Measurements from ENCODE around the gene SNX10.

SNX10 gene

GRCh38 chr7:26280723-26281122, 10.9 kb upstream of the SNX10 start:
- H3K36me3 ChIP-seq (replicated peaks; ENCODE audit: insufficient read depth, low read length) = no peaks in the 10 kb centered on the region

GRCh38 chr7:26284477-26284876, 7.2 kb upstream of the SNX10 start:
- no peak overlapping the region for H2AFZ ChIP-seq (ENCODE audit: low read length)
- no peaks in the 10 kb centered on the region for H3K79me2 ChIP-seq (ENCODE audit: low read length)
- H3K27me3 ChIP-seq (replicated peaks; ENCODE audit: insufficient read depth, low read length) = no peaks in the 10 kb centered on the region
- H3K36me3 ChIP-seq (replicated peaks; ENCODE audit: insufficient read depth, low read length) = no peaks in the 10 kb centered on the region
- DNase-seq = no peak
- no peak overlapping the region for H3K9ac ChIP-seq (ENCODE audit: low read length)
- no peaks in the 10 kb centered on the region for H4K20me1 ChIP-seq (ENCODE audit: insufficient read depth, low read length)
- no peaks in the 10 kb centered on the region for H3F3A ChIP-seq (ENCODE audit: insufficient read depth, low read length)
- no peak overlapping the region for H3K4me3 ChIP-seq (ENCODE audit: low read length)
- H3K27ac ChIP-seq (ENCODE audit: low read length) = no peak overlapping the region
- H3K4me1 ChIP-seq (ENCODE audit: low read length) = no peaks in the 10 kb centered on the region
- H3K9me2 ChIP-seq (replicated peaks; ENCODE audit: insufficient read depth, low read length) = no peaks in the 10 kb centered on the region
- TF ChIP-seq EZH2phosphoT487 (IDR thresholded peaks at IDR 0.05; ENCODE audit: low read length) = no peak
- no peak for TF ChIP-seq CTCF (IDR thresholded peaks at IDR 0.05; ENCODE audit: low read length)
- no peaks in the 10 kb centered on the region for H3K9me3 ChIP-seq (replicated peaks; ENCODE audit: insufficient read depth, low read length)
- no peak overlapping the region for H3K4me2 ChIP-seq (ENCODE audit: low read depth, low read length)

More at GRCh38 chr7:26280723-26281122, 10.9 kb upstream of the SNX10 start:
- Histone ChIP-seq H2AFZ (ENCODE audit: low read length) (no peak overlapping the region), H3K79me2 (ENCODE audit: low read length) (no peaks in the 10 kb centered on the region), H3K4me3 (ENCODE audit: low read length) (no peak overlapping the region), H3K4me2 (ENCODE audit: low read depth, low read length) (no peak overlapping the region), H3K27me3 (replicated peaks; ENCODE audit: insufficient read depth, low read length) (no peaks in the 10 kb centered on the region), H3K9me2 (replicated peaks; ENCODE audit: insufficient read depth, low read length) (no peaks in the 10 kb centered on the region), H3K9ac (ENCODE audit: low read length) (no peak overlapping the region), H3K27ac (ENCODE audit: low read length) (no peak overlapping the region), H3F3A (ENCODE audit: insufficient read depth, low read length) (no peaks in the 10 kb centered on the region), H3K9me3 (replicated peaks; ENCODE audit: insufficient read depth, low read length) (no peaks in the 10 kb centered on the region), H3K4me1 (ENCODE audit: low read length) (no peaks in the 10 kb centered on the region), H4K20me1 (ENCODE audit: insufficient read depth, low read length) (no peaks in the 10 kb centered on the region)
- no peak for DNase-seq
- TF ChIP-seq CTCF (IDR thresholded peaks at IDR 0.05; ENCODE audit: low read length) (no peak), EZH2phosphoT487 (IDR thresholded peaks at IDR 0.05; ENCODE audit: low read length) (no peak), EZH2 (optimal IDR thresholded peaks at IDR 0.05; ENCODE audit: low read depth, low read length) (no peak)

- no peak for DNase-seq
These were observed 6.5 kb upstream of the SNX10 start for GRCh38 chr7:26284995-26285632.

More at GRCh38 chr7:26284995-26285632, 6.5 kb upstream of the SNX10 start:
- Histone ChIP-seq H3K4me2 (ENCODE audit: low read depth, low read length) (no peak overlapping the region), H3K36me3 (replicated peaks; ENCODE audit: insufficient read depth, low read length) (no peaks in the 10 kb centered on the region), H2AFZ (ENCODE audit: low read length) (no peak overlapping the region), H3K4me3 (ENCODE audit: low read length) (no peak overlapping the region), H3K9me2 (replicated peaks; ENCODE audit: insufficient read depth, low read length) (no peaks in the 10 kb centered on the region), H3K79me2 (ENCODE audit: low read length) (no peaks in the 10 kb centered on the region), H4K20me1 (ENCODE audit: insufficient read depth, low read length) (no peaks in the 10 kb centered on the region), H3K27me3 (replicated peaks; ENCODE audit: insufficient read depth, low read length) (no peaks in the 10 kb centered on the region), H3F3A (ENCODE audit: insufficient read depth, low read length) (no peaks in the 10 kb centered on the region), H3K9ac (ENCODE audit: low read length) (no peak overlapping the region), H3K9me3 (replicated peaks; ENCODE audit: insufficient read depth, low read length) (no peaks in the 10 kb centered on the region), H3K27ac (ENCODE audit: low read length) (no peak overlapping the region), H3K4me1 (ENCODE audit: low read length) (no peaks in the 10 kb centered on the region)
- no peak for TF ChIP-seq EZH2 (optimal IDR thresholded peaks at IDR 0.05; ENCODE audit: low read depth, low read length)
- peak; percentile 11; the same call in 1 of the 2 replicates for TF ChIP-seq CTCF (IDR thresholded peaks at IDR 0.05; ENCODE audit: low read length)
